Dermis blood vessel endothelial cell (primary cell): ENCODE measurements around the gene PODNL1. TPM values are rescaled to one million over a fixed set of nuclear protein-coding genes. Genes with fewer than 3 reads are reported as not detected.
A peak's percentile ranks its signal among the peaks of the same experiment; 100 is the strongest.
"Not testable (repeated sequence)": the region's sequence is repeated elsewhere in the genome, so short reads cannot be mapped to it uniquely, and the experiment has no call there.

Source experiments
- DNase-seq: peaks from one replicate; pipeline ENCODE4 v3.0.0; 2010
- total RNA-seq: library from RNA; depleted of rRNA; stranded (reverse); fragments of >200 nt; gene quantifications from 2 replicates; pipeline ENCODE4 v1.2.3, GENCODE V29; 2014

Gene PODNL1
- total RNA-seq, 1 donor from 2014 or later, result 0.34 TPM

DNA sequence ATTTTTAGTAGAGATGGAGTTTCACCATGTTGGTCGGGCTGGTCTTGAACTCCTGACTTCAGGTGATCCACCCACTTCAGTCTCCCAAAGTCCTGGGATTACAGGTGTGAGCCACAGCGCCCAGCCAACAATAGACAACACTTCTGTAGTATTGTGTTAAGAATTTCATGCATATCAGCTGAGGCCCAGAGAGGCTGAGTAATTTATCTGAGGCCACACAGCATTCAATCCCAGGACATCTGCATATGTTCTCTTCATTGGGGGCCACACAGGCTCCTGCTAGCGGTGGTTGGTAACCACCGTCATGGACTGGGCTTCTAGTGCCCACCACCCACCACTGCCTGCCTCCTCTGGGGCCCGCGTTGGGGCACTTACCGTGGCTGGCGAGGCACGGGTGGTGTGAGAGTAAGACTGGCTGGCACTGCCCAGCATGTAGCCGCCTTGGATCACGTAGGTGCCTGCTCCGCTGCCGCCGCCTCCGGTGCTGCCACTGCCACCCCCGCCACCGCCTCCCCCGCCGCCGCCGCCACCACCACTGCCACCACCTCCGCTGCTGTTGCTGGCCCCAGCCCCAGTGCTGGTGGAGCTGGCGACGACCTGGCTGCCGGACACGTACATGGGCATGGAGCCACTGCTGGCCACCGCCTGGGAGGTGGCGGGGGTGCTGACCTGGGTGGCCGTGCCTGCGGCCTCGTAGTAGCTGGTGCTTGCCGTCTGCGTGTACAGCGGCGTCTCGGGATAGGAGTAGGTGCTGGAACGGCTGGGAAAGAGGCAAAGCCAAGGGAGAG lies 34.3 kb upstream of the PODNL1 start:
- no peak for DNase-seq

DNA sequence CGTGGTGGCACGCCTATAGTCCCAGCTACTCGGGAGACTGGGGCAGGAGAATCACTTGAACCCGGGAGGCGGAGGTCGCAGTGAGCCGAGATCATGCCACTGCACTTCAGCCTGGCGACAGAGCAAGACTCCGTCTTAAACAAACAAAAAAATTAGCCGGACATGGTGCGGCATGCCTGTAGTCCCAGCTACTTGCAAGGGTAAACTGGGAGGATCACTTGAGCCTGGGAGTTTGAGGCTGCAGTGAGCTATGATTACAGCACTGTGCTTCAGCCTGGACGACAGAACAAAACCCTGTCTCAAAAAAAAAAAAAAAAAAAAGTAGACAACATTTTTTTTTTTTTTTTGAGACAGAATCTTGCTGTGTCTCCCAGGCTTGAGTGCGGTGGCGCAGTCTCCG lies 33.7 kb upstream of the PODNL1 start:
- DNase-seq, result not testable (repeated sequence)

DNA sequence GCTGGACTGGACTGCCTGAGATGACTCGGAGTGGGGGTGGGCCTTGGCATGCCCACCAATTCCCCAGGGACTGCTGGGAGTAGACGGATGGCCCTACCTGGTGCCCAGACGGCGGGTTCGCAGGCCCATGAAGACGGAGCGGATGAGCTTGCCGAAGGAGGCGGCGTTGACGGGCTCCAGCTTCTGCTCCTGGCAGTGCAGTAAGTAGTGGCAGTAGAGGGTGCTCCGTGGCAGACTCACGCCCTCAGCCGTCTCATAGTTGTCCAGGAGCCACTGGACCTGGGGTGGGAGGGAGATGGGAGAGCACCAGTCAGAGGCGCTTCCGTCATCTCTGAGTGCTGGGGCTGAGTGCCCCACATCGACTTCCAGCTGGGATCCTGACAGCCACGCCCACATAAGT lies 31.7 kb upstream of the PODNL1 start:
- no peak for DNase-seq

DNA sequence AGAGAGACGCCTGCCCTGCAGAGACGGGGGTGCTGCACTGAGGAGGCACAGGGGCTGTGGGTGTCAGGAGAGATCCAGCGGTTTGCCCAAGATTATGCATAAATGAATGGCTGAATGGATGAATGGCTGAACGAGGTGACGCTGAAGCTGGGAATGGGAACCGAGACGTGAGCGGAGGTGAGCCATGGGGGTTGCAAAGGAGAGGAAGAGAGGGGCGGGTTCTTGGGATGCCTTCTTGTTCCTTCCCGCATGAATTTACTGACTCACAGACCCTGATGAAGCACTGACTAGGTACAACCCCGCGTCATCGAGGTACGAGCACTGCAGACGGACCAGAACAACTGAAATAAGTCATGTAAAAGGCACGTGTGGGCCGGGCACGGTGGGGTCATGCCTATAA lies 30.8 kb upstream of the PODNL1 start:
- no peak for DNase-seq

DNA sequence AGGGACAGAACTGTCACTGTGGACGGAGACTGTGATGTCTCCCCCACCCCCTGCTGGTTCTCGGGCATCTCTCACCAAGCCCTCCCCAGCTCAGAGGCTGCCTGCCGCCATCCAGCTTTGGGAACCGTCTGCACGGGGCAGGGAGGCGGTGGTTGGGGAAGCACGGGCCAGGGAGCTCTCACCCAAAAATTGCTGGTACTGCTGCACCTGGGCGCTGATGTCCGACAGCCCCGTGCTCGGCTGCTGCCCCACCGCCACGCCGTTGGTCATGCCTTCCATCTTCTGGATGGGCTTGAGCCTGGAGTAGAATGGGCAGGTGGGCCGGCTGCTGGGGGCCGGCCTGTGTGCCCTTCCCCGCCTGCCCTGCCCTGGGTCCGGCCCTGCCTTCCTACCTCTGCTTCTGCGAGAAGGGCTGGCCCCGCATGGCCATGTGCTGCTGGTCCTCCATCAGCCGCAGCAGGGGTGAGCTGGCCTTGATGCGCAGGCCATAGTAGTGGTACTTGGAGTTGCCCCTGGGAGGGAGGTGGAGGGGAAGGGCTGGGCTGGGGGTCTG lies 30.2 kb upstream of the PODNL1 start:
- no peak for DNase-seq

DNA sequence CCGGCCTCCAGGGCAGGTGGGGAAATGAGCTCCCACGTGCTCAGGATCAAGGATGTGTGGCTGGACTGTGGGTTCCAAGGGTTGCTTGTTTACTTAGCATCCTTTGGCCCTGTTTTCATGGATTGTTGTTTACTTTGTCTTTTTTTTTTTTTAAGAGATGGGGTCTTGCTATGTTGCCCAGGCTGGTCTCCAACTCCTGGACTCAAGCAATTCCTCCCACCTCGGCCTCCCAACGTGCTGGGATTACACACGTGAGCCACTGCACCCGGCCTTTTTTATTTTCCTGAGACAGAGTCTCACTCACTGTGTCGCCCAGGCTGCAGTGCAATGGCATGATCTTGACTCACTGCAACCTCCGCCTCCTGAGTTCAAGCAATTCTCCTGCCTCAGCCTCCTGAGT lies 29.0 kb upstream of the PODNL1 start:
- DNase-seq, result not testable (repeated sequence)

DNA sequence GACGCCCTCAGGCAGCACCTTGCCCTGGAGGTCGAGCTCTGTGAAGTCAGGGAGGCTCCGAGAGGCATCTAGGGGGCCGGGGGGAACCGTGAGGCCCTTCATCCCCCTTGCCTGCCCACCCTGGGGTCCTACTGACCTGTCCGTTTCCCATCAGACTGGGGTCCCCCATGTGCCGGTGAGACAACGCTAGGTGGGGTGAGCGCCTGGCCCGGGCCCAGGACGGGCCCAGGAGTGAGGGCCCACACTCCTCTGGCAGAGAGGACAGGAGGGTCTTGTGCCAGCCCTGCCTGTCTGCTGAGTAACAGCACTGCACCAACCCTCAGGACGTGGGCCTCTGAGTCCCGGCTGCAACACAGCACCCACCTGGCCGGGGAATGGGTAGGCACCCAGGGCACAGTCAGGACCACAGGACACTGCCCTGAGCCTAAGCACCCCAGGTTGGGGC lies 28.5 kb upstream of the PODNL1 start:
- DNase-seq, result no peak

DNA sequence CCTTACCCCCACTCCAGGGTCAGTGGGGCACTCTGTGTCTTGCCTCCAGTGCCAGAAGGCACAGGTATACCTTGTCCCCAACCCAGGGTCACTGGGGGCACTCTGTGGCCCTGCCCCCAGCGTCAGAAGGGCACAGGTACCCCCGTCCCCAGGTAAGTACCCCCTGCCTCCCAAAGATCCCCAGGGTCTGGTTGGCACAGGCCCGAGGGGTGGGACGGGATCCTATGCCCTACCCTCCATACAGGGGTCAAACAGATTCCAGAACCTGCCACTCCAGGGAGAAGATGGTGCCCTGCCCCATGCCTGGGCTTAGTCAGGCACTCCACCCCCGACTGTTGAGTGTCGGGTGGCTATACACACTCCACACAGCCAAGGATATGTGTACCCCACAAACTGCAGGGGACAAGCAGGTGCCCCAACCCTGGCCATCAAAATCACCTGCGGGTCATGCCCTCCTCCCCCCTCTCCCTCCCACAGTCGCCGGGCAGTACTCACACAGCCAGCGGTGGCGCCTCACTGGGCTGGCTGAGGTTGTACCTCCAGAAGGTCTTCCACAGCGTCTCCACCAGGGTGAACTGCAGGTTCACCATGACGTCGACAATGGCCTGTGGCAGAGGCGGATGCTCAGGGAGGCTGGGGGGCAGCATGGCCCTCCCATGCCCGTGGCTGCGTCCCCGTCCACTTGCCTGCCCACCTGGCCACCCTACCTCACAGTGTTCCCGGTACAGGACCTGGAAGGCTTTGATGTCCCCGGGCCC lies 27.9 kb upstream of the PODNL1 start:
- DNase-seq, result no peak

DNA sequence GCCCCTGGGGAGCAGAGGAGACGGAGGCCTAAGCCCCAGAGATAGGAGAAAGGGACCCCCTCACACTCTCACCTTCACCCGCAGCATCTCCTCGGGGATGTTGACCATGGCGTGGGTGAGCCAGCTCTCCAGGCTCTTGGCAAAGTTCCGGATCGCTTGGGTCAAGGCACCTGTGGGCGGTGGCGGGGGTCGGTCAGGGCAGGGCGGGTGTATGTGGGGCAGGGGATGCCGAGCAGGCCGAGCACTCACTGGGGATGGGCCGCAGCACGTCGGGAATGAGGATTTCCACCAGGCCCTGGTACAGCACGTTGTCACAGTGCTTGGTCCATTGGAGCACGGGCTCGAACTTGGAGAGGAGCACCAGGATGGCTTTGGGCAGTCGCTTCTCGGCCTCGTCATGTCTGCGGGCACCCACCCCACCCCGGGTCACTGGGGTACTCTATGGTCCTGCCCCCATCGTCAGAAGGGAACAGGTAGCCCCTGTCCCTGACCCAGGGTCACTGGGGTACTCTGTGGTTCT lies 27.2 kb upstream of the PODNL1 start:
- DNase-seq, result no peak

DNA sequence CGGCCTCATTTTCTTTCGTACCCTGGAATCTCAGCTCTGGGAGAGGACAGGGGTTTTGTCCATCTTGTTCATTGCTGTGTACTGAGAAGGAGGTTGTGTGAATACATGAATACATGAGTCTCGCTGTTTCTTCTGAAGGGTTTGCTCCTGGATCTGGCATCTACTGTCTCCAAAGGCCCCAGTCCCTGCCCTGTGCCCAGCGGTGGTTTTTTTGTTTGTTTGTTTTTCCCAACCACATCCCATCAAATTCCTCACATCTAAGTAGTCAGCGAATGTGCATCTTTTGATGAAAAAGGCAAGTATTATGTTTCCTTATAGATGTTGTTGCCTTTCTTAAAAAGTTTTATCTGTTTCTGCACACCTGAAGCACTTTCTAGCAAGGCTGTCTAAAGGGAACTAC lies 26.6 kb upstream of the PODNL1 start:
- DNase-seq, result no peak

DNA sequence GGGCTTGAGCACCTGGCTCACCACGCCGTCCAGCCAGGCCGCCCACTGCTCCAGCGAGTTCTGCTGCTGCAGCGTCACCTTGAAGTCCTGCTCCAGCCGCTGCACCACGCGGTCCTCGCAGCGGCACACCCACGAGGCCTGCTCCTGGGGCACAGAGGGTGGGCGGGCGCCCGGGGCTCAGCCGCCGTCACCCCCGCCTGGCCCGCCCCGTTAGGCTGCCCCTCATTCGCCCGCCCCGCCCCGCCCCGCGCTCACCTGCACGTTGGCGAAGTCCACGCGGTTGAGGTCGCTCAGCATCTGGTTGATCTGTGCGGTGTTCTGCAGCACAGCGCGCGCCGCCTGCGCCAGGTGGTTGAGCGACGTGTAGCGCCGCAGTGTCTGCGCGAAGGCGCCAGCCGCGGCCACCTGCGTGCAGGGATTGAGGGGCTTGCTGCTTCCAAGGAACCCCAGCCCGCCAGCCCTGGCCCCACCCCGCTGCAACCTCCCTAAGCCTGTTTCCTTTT lies 25.4 kb upstream of the PODNL1 start:
- DNase-seq, result no peak

DNA sequence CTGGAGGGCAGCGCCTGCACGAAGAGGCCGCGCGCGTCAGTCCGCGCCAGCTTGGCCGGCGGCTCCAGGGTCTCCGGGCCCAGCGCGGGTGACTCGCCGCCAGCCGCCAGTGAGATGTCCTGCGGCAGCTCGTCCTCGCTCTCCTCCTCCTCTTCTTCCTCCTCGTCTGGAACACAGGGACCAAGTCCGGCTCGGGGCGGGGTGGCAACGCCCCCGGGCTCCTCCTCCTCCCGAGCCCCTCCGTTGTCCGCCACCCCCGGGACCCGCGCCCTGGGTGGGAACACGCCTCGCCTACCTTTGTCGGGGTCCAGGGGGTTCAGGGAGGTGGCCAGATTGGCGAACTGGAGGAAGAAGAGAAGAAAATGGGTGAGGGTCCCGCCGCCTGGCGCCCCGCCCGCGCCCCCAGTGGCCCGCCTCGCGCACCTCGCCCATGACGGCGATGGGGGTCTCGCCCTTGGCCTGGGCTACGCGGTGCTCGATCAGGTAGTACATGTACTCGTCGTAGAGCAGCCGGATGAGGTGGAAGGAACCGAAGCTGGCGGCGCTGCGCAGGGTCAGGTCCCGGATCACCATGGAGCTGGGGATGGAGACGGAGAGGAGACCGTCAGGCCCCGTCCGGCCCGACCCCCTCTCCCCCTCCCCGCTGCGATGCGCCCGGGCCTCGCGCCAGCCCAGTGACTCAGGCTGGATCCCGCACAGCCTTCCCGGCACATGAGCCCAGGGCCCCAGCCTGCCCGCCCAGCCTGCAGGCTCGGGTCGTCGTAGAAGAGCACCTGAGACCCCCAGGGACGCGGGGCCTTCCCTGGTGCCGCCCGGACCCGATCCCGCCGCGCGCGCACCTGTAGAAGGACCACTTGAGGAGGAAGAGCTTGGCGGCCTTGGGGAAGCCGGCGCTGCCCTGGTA lies 24.7 kb upstream of the PODNL1 start:
- no peak for DNase-seq

DNA sequence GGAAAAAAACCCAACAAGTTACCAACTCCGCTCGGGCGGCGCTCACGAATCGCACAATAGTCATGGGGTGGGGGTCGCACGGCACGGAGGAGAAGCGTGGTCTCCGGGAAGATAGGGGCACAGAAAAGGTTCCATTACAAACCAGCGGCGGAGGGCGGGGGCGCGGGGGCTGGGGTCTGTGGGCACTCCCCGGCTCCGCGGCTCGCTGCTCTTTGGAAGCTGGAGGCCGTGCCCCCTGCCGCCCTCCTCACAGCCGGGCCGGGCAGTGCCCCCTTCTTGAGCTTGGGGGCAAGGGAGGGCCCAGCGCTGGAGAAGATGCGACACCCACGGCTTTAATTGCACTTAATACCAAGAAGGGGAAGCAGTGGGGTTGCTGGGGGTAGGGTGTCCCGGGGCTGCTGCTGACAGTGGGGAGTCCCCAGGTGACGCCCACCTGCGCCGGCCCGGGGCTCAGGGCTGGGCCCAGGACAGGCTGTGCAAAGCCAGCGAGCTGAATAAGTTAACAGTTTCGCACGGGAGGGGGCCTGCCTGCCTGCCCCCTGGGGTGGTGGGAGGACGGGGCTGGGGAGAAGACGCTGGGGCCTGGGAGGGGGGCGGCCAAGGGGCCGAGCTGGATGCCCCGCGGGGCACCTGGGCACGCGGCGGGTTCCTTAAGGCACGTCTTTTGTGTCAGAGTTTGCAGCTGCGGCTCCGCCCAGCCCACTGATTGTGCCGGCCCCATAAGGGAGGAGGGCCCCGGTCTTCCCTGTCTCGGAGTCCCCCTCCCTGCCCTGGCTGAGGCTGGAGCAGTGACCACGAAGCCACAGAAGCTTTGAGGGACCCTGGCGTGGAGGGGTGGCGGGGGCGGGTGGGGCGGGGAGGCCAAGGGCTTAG lies 23.8 kb upstream of the PODNL1 start:
- no peak for DNase-seq

DNA sequence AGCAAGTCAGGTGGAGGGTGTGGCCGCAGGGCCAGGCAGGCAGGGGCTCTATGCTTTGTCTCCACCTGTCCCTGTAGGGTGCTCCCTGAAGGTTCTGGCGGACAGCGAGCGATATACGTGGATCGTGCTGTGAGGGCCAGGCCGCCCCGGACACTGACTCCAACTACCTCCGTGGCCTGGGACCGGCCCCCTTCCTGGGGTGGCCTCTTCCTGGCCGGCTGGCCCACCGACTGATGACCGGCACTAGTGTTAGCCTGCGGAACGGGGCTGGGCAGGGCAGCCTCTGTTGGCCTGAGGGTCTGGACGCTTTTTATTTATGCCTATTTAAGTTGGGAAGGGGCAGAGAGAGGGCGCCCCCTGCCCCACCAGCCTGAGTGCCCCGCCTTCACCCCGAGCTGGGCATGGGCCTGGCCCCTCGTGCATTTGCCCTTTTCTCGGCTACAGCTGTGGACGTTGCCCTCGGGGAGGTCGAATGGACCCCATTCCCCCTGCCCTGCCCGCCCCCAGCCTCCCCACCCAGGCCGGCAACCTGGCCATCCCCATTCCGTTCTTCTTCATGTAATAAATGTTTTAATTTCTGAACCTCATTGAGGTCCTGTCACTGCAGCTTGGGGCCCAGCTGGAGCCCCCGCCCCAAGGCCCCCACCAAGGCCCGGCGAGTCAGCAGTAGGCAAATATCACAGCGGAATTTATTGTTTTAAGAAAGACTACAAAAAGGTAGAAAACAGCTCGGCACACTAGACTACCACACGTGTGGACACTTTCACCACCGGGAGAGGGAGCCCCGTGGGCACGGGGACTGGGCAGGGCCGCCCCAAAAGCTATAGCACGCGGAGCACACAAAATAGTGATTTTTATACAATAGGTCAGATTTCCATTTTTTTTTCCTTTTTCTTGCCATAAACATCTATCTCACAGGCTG lies 22.9 kb upstream of the PODNL1 start:
- no peak for DNase-seq

DNA sequence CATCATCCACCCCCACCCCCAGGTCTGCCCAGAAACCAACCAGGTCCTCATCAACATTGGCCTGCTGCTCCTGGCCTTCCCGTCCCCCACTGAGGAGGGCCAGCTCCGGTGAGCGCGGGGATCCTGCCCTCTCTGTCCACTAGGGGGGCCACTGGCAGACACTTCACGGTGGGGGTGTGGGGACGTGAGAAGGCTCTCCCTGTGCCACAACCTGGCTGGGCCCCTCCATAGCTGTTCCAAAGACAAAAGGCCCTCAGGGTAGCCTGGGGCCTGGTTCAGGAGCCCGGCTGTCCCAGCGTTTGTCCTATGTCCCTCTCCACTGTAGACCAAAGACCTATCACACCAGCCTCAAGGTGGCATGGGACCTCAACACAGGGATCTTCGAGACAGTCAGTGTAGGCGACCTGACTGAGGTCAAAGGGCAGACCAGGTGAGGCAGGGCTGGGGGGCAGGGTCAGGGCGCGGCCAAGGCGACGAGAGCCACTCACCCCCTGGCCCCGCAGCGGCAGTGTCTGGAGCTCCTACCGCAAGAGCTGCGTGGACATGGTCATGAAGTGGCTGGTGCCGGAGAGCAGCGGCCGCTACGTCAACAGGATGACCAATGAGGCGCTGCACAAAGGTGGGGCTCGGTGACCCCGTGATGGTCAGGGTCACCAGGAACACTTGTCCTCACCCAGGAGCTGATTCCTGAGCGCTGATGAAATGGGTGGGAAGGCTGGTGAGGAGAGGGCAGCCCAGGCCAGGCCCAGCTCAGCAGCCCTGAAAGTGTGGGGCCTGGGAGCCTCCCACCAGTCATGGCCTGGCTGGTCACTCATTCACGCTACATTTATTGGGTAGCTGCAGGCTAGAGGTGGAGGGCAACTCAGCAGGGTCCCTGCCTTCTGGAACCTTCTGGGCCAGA lies 22.0 kb upstream of the PODNL1 start:
- peak; percentile 48 for DNase-seq

DNA sequence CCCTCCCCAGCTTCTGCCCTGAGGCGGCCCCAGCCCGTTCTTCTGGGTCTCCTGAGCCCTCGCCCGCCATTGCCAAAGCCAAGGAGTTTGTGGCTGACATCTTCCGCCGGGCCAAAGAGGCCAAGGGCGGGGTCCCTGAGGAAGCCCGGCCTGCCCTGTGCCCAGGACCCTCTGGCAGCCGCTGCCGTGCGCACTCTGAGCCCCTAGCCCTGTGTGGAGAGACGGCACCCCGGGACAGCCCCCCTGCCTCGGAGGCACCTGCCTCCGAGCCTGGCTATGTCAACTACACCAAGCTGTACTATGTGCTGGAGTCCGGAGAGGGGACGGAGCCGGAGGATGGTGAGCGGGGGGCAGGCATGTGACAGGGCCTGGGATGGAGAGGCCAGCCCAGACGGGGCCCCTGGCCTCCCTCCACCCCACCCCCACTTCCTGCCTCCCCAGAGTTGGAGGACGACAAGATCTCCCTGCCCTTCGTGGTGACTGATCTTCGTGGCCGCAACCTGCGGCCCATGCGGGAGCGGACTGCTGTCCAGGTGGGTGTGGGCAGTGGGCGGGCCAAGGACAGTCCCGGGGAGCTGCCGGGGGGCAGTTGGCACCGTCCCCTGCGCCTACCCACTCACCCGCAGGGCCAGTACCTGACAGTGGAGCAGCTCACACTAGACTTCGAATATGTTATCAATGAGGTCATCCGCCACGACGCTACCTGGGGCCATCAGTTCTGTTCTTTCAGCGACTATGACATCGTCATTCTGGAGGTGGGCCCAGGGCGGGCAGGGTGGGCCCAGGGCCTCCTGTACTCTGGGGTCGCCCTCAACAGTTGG lies 21.1 kb upstream of the PODNL1 start:
- DNase-seq, result no peak

DNA sequence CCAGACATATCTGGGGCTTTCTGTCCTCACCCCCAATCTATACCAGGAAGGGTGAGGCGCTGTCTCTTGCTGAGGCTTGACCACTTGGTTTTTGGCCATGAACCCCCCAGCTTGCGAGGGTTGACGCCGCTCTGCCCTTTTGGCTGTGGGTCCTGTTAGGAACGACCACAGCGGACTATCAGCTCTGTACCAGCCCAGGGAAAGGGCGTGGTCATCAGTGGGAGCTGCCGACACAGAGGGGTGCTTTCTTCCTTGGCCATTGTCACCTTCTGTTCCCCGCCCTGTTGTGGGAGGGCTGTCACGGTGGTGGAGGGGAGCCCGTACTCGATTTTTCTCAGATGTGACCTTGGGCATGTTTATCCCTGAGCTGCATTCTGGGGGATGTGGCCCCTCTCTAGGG lies 19.8 kb upstream of the PODNL1 start:
- DNase-seq, result no peak

DNA sequence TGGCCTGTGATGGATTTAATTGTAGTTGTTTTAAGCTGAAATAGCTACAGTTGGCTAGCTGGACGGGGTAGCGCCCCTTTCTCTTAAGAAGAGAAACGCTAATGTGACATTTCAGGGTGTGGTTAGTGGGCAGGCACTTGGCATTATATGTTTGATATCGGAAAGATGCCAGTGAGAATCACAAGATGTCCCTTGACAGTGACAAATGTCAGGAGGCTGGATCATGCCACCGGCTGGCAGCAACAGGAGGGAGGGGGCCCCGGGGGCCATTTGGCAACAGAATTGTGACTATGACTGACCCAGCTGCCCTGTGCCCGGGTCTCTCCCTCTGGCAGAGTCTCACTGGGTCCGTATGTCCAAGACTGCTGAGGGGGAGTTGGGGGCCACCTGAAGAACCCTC lies 18.8 kb upstream of the PODNL1 start:
- DNase-seq, result no peak
